ENCODE data around the gene PRKACA.

DNA sequence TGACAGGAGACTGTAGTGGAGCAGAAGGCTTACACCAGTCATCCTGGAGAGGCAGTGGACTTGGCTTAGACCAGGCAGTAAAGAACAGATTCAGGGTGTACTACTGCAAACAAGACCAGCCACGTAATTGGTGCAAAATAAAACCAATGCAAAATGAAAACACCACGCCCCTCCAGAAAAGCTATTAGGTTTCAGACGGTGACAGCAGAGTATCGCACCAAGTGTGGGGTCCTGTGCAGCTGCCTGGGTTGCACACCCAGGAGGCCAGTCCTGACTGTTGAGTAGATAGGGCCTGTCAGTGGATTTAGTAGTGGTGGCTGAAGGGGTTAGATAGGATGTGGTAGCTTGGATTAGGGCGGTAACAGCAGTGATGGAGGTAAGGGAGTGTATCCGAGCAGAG, 5.4 kb upstream of the PRKACA start:
- TF ChIP-seq POLR2A (IDR thresholded peaks at IDR 0.05) = no peak
- TF ChIP-seq, protein P1, sequence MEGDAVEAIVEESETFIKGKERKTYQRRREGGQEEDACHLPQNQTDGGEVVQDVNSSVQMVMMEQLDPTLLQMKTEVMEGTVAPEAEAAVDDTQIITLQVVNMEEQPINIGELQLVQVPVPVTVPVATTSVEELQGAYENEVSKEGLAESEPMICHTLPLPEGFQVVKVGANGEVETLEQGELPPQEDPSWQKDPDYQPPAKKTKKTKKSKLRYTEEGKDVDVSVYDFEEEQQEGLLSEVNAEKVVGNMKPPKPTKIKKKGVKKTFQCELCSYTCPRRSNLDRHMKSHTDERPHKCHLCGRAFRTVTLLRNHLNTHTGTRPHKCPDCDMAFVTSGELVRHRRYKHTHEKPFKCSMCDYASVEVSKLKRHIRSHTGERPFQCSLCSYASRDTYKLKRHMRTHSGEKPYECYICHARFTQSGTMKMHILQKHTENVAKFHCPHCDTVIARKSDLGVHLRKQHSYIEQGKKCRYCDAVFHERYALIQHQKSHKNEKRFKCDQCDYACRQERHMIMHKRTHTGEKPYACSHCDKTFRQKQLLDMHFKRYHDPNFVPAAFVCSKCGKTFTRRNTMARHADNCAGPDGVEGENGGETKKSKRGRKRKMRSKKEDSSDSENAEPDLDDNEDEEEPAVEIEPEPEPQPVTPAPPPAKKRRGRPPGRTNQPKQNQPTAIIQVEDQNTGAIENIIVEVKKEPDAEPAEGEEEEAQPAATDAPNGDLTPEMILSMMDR (IDR thresholded peaks at IDR 0.05) = no peak
- no peak for TF ChIP-seq EP300 (IDR thresholded peaks at IDR 0.05; ENCODE audit: low read depth)
